Measurements from ENCODE around the gene WNT9A. TPM values are rescaled to one million over a fixed set of nuclear protein-coding genes. Genes with fewer than 3 reads are reported as not detected.

Gene WNT9A
- total RNA-seq, 1 experiment from 2014 or later = 1.5 TPM

DNA sequence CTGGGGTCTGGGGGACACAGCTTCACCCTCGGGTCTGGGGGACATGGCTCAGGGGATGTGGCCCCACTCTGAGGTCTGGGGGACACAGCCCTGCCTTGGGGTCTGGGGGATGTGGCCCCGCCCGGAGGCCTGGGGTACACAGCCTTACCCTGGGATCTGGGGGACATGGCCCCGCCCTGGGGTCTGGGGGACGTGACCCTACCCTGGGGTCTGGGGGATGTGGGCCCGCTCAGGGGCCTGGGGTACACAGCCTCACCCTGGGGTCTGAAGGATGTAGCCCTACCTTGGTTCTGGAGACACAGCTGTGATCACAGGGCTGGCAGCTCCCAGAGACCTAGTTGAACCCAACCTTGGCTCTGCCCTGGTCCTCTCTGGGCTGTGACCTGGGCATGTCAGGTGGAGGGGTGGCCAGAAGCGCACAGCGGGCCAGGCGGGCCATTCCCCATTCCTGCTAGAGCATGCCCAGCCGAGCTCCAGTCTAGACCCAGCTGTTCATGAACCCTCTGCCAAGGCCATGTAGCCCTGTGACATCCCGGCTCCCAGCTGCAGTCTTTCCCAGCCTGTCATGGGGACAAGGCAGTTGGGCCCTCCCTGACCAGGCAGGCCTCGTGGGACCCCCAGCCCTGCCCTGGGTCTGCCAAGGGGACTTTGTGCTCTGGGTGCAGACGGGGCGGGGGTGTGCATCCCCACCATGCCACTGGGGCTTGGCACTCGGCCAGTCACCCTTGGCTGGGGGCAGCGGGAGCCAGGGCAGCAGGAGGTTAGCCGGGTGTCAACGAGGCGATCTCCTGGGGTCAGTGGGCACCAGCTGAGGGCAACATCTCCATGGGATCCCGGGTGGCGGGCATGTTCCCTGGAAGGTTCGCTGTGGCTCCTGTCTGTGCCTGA is 43.9 kb downstream of the WNT9A start (continued):
- TF ChIP-seq, protein P1, sequence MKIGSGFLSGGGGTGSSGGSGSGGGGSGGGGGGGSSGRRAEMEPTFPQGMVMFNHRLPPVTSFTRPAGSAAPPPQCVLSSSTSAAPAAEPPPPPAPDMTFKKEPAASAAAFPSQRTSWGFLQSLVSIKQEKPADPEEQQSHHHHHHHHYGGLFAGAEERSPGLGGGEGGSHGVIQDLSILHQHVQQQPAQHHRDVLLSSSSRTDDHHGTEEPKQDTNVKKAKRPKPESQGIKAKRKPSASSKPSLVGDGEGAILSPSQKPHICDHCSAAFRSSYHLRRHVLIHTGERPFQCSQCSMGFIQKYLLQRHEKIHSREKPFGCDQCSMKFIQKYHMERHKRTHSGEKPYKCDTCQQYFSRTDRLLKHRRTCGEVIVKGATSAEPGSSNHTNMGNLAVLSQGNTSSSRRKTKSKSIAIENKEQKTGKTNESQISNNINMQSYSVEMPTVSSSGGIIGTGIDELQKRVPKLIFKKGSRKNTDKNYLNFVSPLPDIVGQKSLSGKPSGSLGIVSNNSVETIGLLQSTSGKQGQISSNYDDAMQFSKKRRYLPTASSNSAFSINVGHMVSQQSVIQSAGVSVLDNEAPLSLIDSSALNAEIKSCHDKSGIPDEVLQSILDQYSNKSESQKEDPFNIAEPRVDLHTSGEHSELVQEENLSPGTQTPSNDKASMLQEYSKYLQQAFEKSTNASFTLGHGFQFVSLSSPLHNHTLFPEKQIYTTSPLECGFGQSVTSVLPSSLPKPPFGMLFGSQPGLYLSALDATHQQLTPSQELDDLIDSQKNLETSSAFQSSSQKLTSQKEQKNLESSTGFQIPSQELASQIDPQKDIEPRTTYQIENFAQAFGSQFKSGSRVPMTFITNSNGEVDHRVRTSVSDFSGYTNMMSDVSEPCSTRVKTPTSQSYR (CRISPR knock-in tag; IDR thresholded peaks at IDR 0.05) = no peak
- no peak for TF ChIP-seq KAT7 (CRISPR knock-in tag; IDR thresholded peaks at IDR 0.05; ENCODE audit: borderline replicate concordance)
- no peak for TF ChIP-seq GRHL2 (CRISPR knock-in tag; IDR thresholded peaks at IDR 0.05; ENCODE audit: insufficient replicate concordance, severe bottlenecking)
- no peak for TF ChIP-seq GTF2I (CRISPR knock-in tag; conservative IDR thresholded peaks at IDR 0.05)
- no peak for TF ChIP-seq ZNF396 (CRISPR knock-in tag; IDR thresholded peaks at IDR 0.05; ENCODE audit: borderline replicate concordance)

GRCh38 chr1:227903061-227903521 is 44.6 kb downstream of the WNT9A start:
- ChIA-PET CTCF (interaction anchor here (1.5 kb wide), 1 partner anchor 51 kb away, joined by 8 read pairs; no protein-coding TSS in a partner anchor), POLR2A (no interaction called here)
- TF ChIP-seq SP1 (CRISPR knock-in tag; conservative IDR thresholded peaks at IDR 0.05) (no peak), ESRRA (CRISPR knock-in tag; IDR thresholded peaks at IDR 0.05; ENCODE audit: borderline replicate concordance) (no peak), ZMAT4 (CRISPR knock-in tag; IDR thresholded peaks at IDR 0.05) (no peak), ZBTB21 (CRISPR knock-in tag; IDR thresholded peaks at IDR 0.05; ENCODE audit: borderline replicate concordance) (no peak), NR3C1 (CRISPR knock-in tag; conservative IDR thresholded peaks at IDR 0.05; ENCODE audit: low read depth) (no peak), ATF6 (CRISPR knock-in tag; IDR thresholded peaks at IDR 0.05) (no peak), ZNF532 (CRISPR knock-in tag; IDR thresholded peaks at IDR 0.05; ENCODE audit: borderline replicate concordance) (no peak), ZNF317 (CRISPR knock-in tag; IDR thresholded peaks at IDR 0.05; ENCODE audit: borderline replicate concordance, low read depth) (no peak), NR1H2 (CRISPR knock-in tag; IDR thresholded peaks at IDR 0.05) (no peak), ELF4 (CRISPR knock-in tag; IDR thresholded peaks at IDR 0.05; ENCODE audit: low read depth) (no peak), NFYB (CRISPR knock-in tag; conservative IDR thresholded peaks at IDR 0.05; ENCODE audit: low read depth) (no peak), KAT7 (CRISPR knock-in tag; IDR thresholded peaks at IDR 0.05; ENCODE audit: borderline replicate concordance) (no peak), AFF4 (CRISPR knock-in tag; IDR thresholded peaks at IDR 0.05; ENCODE audit: borderline replicate concordance) (no peak)
- TF ChIP-seq, protein P2, sequence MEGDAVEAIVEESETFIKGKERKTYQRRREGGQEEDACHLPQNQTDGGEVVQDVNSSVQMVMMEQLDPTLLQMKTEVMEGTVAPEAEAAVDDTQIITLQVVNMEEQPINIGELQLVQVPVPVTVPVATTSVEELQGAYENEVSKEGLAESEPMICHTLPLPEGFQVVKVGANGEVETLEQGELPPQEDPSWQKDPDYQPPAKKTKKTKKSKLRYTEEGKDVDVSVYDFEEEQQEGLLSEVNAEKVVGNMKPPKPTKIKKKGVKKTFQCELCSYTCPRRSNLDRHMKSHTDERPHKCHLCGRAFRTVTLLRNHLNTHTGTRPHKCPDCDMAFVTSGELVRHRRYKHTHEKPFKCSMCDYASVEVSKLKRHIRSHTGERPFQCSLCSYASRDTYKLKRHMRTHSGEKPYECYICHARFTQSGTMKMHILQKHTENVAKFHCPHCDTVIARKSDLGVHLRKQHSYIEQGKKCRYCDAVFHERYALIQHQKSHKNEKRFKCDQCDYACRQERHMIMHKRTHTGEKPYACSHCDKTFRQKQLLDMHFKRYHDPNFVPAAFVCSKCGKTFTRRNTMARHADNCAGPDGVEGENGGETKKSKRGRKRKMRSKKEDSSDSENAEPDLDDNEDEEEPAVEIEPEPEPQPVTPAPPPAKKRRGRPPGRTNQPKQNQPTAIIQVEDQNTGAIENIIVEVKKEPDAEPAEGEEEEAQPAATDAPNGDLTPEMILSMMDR (IDR thresholded peaks at IDR 0.05) = no peak
- Mint-ChIP-seq H3K9me3 (no peaks in the 10 kb centered on the region), H3K4me1 (peaks cover 8% of the 10 kb centered on the region), H3K27me3 (ENCODE audit: low read depth) (no peaks in the 10 kb centered on the region), H3K4me3 (no peak overlapping the region), H3K36me3 (no peaks in the 10 kb centered on the region), H3K27ac (no peak overlapping the region)
- ATAC-seq (no peak), DNase-seq (ENCODE audit: low spot score) (no peak)
